Measurements from ENCODE around the gene LEMD2.

LEMD2 gene

GRCh38 chr6:33754222-33754621 is 34.7 kb downstream of the LEMD2 start:
- no peak for DNase-seq

- no peak for DNase-seq
Measured at GRCh38 chr6:33752646-33753015, 36.3 kb downstream of the LEMD2 start.

GRCh38 chr6:33751771-33752645 is 36.9 kb downstream of the LEMD2 start:
- no peak for DNase-seq

DNA sequence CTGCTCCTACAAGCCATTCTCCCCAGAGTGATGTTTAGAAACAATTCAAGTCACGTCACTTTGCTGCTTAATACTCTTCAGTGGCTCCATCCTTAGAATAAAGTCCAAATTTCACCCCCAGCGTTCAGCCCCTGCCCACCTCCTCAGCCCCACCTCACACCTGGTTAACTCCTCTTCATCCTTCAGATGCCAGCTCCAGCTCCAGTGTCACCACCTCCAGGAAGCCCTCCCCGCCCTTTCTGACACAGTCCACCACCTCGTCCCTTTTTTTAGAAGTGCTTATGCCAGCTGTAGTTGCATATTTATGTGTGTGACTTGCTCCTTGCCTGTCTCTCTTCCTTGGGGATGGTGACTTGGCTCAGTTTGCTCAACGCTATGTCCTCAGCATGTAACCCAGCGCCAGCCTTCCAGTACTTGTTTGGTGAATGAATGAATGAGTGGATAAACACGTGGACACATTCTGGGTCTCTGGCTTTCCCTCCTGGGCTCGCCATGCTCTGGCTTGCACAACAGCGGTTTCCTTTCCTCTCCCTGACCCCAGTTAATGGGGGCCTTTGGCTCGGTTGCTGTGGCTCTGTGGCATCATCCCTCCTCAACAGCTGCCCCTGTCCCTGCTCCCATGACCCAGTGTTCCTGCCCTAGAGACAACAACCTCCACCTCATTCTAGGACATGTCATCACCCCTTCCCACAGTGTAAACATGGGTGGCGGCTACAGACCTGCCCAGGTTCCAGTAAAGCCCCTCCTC is 38.5 kb downstream of the LEMD2 start:
- DNase-seq, result no peak

- DNase-seq, result no peak
Measured at GRCh38 chr6:33749401-33749800, 39.5 kb downstream of the LEMD2 start.

GRCh38 chr6:33748841-33749240 is 40.1 kb downstream of the LEMD2 start:
- no peak for DNase-seq

- DNase-seq, result no peak
Measured at GRCh38 chr6:33747823-33748222, 41.1 kb downstream of the LEMD2 start.

GRCh38 chr6:33746651-33747100 is 42.3 kb downstream of the LEMD2 start, which contains the start of gene IP6K3:
Gene IP6K3, minus strand, starts transcription at chr6:33746905. Its CDS starts 11,429 bp downstream, at chr6:33735476.
- peak; percentile 81 for DNase-seq

DNA sequence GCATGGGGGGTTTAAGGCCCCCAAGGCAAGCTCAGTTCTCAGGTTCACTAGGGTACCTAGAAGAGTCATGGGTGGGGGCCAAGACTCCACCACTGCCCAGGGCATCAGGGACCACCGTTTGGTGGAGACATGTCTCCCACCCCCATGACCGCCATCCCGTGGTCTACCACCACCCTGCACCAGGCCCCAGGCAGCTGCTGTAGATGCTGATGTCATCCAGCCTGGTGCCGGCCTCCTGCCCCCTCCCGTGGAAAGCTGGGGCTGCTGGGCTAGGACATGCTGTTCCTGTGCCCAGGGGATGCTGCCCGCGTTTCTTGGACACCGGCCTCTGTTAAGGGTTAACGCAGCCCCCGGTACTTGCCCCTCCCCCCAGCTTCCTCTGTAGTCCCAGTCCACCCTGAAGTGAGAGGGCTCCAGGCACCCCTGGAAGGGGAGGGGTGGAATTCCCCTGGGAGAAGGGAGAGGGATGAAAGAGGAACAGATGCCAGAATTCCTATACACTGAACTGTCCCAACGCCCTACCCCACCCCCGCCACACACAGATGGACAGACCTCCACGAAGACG is 42.8 kb downstream of the LEMD2 start:
- peak; percentile 85 for DNase-seq

DNA sequence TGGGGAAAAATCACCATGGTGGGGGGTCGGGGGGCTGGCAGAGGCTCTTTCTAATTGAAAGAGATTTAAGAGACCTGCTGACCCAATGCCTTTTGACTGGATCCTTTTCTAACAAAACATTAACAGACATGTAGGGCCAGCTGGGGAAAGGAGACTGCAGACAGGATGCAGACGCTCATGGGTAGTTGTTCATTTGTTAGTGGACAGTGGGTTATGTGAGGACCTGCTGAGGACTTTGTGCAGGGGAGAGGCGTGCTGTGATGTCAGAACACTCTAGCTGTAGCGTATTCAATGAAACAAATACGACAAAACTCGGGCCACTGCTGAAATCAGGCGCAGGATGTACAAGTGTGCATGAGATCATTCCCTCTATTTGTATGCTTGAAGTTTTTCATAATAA is 43.4 kb downstream of the LEMD2 start:
- DNase-seq, result no peak

DNA sequence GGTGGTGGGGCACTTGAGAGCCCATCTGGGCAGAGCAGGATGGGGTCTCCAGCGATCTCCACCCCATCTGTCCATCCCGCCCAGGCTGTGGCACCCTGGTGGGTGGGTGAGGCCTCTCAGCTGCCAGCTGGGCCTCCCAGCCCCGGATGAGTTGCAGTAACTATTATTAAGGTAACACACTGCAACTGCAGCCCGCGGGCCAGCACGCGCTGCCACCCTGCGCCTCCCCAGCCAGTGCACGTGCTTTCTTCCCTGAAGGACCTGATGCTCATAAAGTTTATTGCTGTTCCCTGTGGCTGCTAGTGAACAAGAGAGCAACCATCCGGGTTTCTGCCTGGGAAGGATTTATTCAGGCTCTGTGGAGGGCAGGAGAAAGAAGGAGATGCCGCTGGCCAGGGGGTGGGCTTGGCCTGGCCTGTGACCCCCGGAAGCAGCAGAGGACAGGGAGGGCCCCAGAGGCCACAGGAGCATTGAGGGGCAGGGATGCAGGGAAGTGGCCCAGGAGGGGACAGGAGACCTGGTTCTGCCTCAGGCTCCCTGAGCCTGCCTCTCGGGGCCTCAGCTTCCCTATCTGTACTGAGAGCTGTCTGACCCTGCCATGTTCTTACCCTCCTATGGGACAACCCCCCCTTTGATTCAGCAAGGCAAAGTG is 43.9 kb downstream of the LEMD2 start:
- peak; percentile 61 for DNase-seq

DNA sequence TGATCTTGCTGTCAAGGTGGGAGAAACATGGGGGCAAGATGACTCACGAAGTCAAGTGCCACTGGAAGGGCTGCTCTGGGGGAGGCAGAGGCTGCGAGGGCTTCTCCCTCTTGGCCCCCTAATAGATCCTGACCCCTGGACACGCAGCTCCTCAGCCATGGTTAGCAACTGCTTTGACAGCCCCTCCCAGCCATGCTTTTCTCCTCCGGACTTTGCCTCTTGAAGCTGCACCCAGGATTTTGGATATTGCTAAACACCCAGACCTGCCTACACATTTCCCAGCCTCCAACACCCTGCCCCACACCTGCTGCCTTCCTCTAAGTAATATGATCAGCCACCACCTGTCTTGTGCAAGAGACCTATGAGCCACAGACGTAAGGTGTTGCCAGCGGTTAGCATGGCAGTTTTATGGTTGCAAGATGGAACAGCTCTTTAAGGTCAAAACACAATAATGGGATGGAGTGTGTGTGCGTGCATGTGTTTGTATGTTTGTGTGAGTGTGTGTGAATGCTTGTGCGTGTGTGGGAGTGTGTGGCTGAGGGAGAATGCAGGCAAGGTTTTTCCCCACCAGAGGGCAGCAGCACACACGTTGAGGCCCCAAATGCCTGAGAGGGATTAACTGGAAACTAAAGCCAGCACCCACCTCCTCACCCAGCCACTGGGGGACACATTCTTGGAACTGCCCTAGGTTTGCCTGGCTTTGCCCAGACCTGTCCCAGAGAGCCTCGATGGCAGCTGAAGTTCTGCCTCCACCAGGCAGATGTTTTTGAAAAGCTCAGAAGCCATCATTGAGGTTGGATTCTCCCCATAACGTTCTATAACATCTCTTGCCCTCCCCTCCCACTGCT is 44.7 kb downstream of the LEMD2 start:
- DNase-seq, result peak; percentile 82

DNA sequence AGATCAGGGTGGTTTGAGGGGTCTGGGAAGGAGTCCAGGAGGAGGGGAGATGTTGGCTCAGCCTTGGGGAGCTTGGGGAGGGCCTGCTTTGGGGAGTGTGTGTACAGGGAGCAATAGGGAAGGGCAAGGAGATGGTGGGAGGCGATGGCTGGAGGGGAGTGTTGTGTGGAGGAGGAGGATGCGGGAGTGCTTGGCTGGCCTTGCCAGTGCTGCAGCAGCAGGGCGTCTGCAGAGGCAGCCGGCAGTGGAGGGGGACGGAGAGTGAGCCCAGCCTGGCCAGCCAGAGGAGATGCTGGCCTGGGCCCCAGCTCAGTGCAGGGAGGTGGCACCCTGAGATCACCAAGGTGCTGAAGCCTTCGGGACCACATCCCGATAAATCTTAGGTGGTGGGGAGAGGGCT is 46.1 kb downstream of the LEMD2 start:
- no peak for DNase-seq

- DNase-seq, result peak; percentile 68
Measured at GRCh38 chr6:33742092-33742491, 46.8 kb downstream of the LEMD2 start.

- no peak for DNase-seq
Measured at GRCh38 chr6:33740794-33741193, 48.1 kb downstream of the LEMD2 start.

DNA sequence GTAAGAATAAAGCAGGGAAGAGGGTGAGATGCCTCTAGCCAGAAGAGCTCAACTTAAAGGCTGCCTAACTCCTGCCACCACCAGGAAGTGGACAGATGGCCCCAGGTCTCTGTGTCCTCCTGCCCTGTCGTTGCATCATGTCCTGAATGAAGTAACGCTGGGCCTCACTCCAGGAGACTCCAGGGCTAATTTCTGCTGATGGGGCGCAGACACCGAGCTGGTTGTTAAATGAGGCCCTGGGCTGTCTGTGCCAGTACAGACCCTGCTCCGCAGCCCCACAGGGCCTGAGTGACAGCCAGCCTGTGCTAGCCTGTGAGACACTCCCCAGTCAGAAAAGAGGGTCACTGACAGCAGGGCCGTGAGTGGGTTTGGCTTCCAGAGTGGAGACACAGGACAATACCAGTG is 48.7 kb downstream of the LEMD2 start:
- DNase-seq, result no peak

GRCh38 chr6:33739571-33739970 is 49.4 kb downstream of the LEMD2 start:
- DNase-seq, result no peak

DNA sequence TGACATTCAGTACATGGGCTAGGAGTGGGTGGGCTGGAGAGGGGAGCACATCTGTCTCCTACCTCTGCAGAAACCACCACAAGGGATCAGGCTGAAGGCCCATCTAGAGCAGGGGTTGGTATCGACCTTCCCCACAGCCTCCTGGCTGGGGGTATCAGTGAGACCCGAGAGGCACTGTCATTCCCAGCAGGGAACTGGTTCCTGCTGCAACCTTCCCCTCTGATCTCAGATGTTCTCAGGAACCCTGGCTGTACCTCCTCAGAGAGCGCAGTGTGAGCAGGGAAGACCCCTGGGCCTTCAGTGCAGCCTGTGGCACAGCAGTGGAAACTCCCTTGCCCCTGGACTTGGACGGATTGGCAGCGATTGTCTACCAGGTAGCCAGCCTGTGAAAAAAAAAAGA is 50.1 kb downstream of the LEMD2 start:
- no peak for DNase-seq

DNA sequence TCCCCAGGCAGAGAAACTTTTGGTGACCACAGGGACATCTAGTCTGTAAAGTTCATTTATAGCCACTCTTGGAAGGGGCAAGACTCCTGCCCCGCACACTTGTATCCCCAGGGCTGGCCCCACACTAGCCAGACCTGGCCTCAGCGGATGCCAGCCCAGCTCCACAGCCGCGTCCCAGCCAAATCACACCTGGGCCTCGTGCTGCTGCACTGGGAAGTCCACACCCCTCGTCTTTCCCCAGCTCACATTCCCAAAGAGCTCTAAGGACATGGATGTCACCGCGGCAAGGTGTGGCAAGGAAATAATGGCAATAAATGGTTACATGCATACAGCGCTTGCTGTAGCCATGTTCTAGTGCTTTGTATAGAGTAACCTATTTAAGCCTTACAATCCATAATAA is 50.8 kb downstream of the LEMD2 start:
- DNase-seq, result no peak

GRCh38 chr6:33737267-33738026 is 51.5 kb downstream of the LEMD2 start:
- DNase-seq, result no peak

DNA sequence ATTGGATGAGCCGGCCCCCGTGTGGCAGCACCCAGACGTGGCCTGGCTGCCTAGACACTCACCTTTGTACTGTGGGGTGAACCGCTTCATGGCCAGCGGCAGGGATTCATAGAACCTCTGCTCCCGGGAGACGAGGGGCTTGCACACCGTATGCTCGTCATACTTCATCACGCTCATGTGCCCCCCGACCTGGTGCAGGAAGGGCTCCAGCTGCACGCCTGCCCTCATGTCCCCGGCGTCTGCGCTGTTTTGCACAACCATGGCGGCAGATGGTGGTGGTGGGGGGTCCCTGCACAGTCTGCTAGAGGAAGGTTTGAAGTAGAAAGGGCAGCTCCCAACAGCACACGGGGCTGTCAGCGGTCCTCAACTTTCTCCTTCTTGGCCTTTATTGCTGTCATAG is 53.7 kb downstream of the LEMD2 start:
- DNase-seq, result no peak

GRCh38 chr6:33733709-33734007 is 55.3 kb downstream of the LEMD2 start:
- no peak for DNase-seq
